BE2C (cell line): Measurements from ENCODE around the gene FANCB.

Experiments
- DNase-seq: peaks from one replicate; pipeline ENCODE4 v3.0.0-alpha.2; 2020
- H3K27me3 ChIP-seq: fragments of 250-450 bp; sonication (Bioruptor Pico); 2 replicates; pipeline ENCODE4 v1.5.1; 2020; ENCODE audit warnings: mild to moderate bottlenecking
- H3K36me3 ChIP-seq: fragments of 250-450 bp; sonication (Bioruptor Pico); 2 replicates; pipeline ENCODE4 v1.5.1; 2020; ENCODE audit warnings: mild to moderate bottlenecking
- H3K4me1 ChIP-seq: fragments of 250-450 bp; sonication (Bioruptor Pico); 2 replicates; pipeline ENCODE4 v1.5.1; 2020
- H3K4me3 ChIP-seq: 2 replicates; pipeline ENCODE4 v1.5.1; 2011; ENCODE audit warnings: low read depth, low read length
- H3K9me3 ChIP-seq: fragments of 250-450 bp; sonication (Bioruptor Pico); 2 replicates; pipeline ENCODE4 v1.5.1; 2020
- TF ChIP-seq, protein P1 (sequence below): IDR thresholded peaks from 2 replicates; pipeline ENCODE4 v1.5.1; 2012; ENCODE audit warnings: mild to moderate bottlenecking, low read depth, low read length

FANCB gene

DNA sequence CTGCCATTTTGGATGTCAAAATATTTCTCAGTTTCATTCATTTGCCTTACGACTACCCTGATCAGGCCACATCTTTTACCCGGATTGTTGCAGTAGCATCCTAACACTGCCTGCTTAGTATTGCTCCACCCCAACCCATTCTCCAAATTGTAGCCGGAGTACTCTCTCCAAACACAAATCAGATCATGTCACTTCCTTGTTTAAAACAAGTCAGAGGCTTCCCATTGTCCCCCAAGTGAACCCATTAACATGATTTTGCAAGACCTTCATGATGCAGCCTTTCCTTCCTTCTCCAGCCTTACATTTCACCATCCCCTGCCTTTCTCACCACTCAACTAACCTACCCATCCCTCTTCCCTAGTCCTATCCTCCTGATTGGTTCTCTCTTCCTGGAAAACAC lies 53.1 kb downstream of the FANCB start:
- Histone ChIP-seq H3K9me3 (no peaks in the 10 kb centered on the region), H3K27me3 (no peaks in the 10 kb centered on the region), H3K4me1 (no peaks in the 10 kb centered on the region), H3K36me3 (no peaks in the 10 kb centered on the region), H3K4me3 (no peak overlapping the region)
- TF ChIP-seq, protein P1, sequence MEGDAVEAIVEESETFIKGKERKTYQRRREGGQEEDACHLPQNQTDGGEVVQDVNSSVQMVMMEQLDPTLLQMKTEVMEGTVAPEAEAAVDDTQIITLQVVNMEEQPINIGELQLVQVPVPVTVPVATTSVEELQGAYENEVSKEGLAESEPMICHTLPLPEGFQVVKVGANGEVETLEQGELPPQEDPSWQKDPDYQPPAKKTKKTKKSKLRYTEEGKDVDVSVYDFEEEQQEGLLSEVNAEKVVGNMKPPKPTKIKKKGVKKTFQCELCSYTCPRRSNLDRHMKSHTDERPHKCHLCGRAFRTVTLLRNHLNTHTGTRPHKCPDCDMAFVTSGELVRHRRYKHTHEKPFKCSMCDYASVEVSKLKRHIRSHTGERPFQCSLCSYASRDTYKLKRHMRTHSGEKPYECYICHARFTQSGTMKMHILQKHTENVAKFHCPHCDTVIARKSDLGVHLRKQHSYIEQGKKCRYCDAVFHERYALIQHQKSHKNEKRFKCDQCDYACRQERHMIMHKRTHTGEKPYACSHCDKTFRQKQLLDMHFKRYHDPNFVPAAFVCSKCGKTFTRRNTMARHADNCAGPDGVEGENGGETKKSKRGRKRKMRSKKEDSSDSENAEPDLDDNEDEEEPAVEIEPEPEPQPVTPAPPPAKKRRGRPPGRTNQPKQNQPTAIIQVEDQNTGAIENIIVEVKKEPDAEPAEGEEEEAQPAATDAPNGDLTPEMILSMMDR: no peak
- no peak for DNase-seq

DNA sequence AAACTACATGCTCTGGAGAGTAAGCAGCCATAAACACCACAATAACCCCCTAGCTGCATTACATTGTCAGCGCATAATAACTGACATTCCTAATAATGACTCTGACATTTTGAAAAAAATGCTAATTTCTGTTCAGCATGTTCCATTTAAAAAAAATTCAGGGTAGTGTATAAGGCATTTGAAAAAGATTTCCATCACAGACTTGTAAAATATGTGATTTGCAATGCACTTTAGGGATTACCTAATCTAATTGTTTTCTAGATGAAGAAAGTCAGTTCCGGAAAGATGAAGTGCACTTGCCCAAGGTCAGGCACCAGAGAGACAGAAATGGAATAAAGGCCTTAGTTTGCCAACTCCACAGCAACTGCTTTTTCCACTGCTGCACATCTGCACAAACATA lies 55.3 kb downstream of the FANCB start:
- no peaks in the 10 kb centered on the region for H3K36me3 ChIP-seq
- no peak overlapping the region for H3K4me3 ChIP-seq
- TF ChIP-seq, protein P1: no peak
- no peaks in the 10 kb centered on the region for H3K9me3 ChIP-seq
- DNase-seq: no peak
- no peaks in the 10 kb centered on the region for H3K4me1 ChIP-seq
- no peaks in the 10 kb centered on the region for H3K27me3 ChIP-seq

DNA sequence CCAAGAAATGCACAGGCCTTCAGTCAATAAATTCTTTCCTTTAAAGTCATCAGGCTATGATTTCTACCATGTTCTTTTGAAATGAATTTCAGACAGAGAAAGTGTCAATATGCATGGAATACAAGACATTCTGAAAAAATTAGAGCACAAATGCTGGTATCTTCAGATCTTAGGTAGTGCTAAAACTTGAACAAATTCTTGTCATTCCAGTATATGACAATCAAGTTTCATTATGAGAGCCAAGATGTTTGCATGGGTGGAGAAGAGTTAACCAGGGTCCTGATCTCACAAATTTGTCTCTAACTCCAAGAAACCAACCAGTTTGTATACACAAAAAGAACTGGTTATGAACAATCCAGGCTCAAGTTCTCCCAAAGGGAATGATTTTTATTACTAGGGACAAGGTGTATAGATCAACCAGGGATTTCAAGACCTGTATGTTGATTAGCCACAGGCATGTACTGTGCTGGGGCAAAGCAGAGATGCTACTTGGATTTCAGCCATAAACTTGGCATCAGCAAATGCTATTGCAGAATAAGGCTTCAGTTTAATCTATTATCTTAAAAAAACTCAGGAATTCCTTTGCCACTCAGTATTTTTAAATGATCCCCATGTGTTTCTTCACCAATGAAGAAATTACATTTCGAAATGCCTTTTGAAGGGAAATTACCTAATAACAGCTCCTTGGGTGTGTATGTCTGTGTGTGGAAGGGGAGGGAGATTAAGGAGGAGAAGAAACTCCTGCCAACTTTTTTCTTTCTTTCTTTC lies 69.7 kb downstream of the FANCB start:
- H3K4me1 ChIP-seq: no peaks in the 10 kb centered on the region
- no peak for DNase-seq
- TF ChIP-seq, protein P1: no peak

DNA sequence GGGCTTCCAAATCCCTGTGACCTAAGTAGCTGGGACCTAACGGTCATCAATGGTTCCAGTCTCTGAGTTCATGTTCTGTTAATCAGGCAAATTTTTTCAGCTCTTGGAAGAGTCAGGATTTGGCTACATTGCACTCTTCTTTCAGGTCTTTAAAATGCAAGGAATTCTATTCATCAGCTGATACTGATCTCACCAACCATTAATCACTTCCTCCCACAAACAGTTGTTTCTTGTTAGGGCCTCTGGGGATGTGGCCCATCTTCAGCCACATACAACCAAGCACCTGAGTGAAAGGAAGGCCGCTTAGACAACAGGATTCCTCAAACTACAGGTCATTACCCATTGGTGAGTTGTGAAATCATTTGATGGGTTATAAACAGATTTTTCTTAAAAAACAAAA lies 71.7 kb downstream of the FANCB start:
- TF ChIP-seq, protein P1: no peak
- Histone ChIP-seq H3K27me3 (no peaks in the 10 kb centered on the region), H3K4me1 (no peaks in the 10 kb centered on the region), H3K36me3 (no peaks in the 10 kb centered on the region), H3K4me3 (no peak overlapping the region), H3K9me3 (no peaks in the 10 kb centered on the region)
- no peak for DNase-seq

More for the DNA sequence above, 69.7 kb downstream of the FANCB start:
- Histone ChIP-seq H3K4me3 (no peak overlapping the region), H3K36me3 (no peaks in the 10 kb centered on the region), H3K27me3 (no peaks in the 10 kb centered on the region), H3K9me3 (no peaks in the 10 kb centered on the region)

DNA sequence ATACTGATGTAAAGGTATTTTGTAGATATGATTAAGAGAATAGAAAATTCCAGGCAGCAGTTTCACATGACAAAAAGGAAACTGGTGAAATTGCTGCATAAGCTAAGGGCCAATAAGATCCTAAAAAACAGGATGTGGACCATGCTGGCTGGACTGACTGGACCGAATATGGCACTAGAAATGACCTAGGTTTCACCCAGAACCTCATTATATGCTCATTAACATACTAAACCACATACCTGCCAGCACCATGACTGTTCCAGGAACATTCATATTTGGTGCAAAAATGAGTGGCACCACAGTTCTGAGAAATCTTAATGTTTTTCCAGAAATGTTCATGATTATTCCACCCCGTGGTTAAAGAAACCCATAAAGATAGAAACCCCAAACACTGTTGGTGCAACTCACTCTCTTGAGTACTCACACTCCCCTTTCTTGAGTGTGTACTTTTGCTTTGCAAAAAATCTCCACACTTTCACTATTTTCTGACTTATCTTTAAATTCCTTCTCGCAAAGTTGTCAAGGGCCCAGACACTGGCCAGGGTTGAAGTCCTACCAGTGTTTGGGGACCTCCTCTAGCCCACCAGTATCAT lies 74.0 kb downstream of the FANCB start:
- DNase-seq: no peak
- Histone ChIP-seq H3K9me3 (no peaks in the 10 kb centered on the region), H3K4me1 (no peaks in the 10 kb centered on the region), H3K4me3 (no peak overlapping the region), H3K36me3 (no peaks in the 10 kb centered on the region), H3K27me3 (no peaks in the 10 kb centered on the region)
- TF ChIP-seq, protein P1: no peak
